HEK293 (cell line): Measurements from ENCODE around the gene UCP2.
A peak's percentile ranks its signal among the peaks of the same experiment; 100 is the strongest.

Experiments used
- CTCF ChIA-PET: fragments of 350-600 bp; formaldehyde crosslinking; extraction: SDS; loops from one replicate; lab custom pipeline; 2021; ENCODE audit warnings: antibody characterized with exemption; lab: Yijun Ruan, JAX
- POLR2A ChIA-PET: fragments of 300-600 bp; formaldehyde crosslinking; extraction: SDS; loops from one replicate; lab custom pipeline; 2020; ENCODE audit warnings: antibody characterized with exemption, inconsistent platforms; lab: Yijun Ruan, JAX
- H3K27ac ChIP-seq: fragments of 200-500 bp; sonication (Bioruptor generic); 2 replicates; pipeline ENCODE4 v1.5.1; 2014; ENCODE audit warnings: low read depth, low read length, control low read depth, inconsistent platforms; ENCODE audit errors: extremely low read depth
- H3K36me3 ChIP-seq, 2 experiments: fragments of 200-500 bp in 1 of 2; sonication (Bioruptor generic) in 1 of 2; 1 replicate in 1 of 2; 2 replicates in 1 of 2; pipeline ENCODE4 v1.5.1; 2014 to 2017; ENCODE audit warnings: inconsistent platforms in 2 of 2, low read length in 2 of 2; ENCODE audit not compliant: control insufficient read depth in 2 of 2, insufficient read depth in 1 of 2
- H3K4me1 ChIP-seq: fragments of 200-500 bp; sonication (Bioruptor generic); 2 replicates; pipeline ENCODE4 v1.5.1; 2014; ENCODE audit warnings: mild to moderate bottlenecking, low read length, inconsistent platforms; ENCODE audit not compliant: control insufficient read depth, insufficient read depth
- H3K4me3 ChIP-seq: 2 replicates; pipeline ENCODE4 v1.5.1; 2011; ENCODE audit warnings: low read depth, mild to moderate bottlenecking, control low read depth, low read length, moderate library complexity
- H3K9me3 ChIP-seq: fragments of 200-500 bp; sonication (Bioruptor generic); 2 replicates; pipeline ENCODE4 v1.5.1; 2014; ENCODE audit warnings: low read depth, low read length, inconsistent platforms; ENCODE audit not compliant: control insufficient read depth, insufficient read depth
- EGR2 ChIP-seq: fragments of 450-650 bp; formaldehyde crosslinking; IDR thresholded peaks from 2 replicates; pipeline ENCODE4 v1.5.1; 2016; ENCODE audit warnings: low read depth, missing biosample characterization, missing genetic modification characterization
- KLF10 ChIP-seq: fragments of 450-650 bp; IDR thresholded peaks from 2 replicates; pipeline ENCODE4 v1.5.1; 2018; ENCODE audit warnings: missing biosample characterization, mild to moderate bottlenecking, missing genetic modification characterization
- MEIS1 ChIP-seq: sonication (generic); formaldehyde crosslinking; IDR thresholded peaks from 2 replicates; pipeline ENCODE4 v1.8.1; 2022; ENCODE audit warnings: missing genetic modification reagents, mild to moderate bottlenecking, borderline replicate concordance
- SCRT1 ChIP-seq: fragments of 450-650 bp; formaldehyde crosslinking; IDR thresholded peaks from 2 replicates; pipeline ENCODE4 v1.5.1; 2016; ENCODE audit warnings: missing biosample characterization, missing genetic modification characterization, borderline replicate concordance
- WT1 ChIP-seq: fragments of 450-650 bp; formaldehyde crosslinking; IDR thresholded peaks from 2 replicates; pipeline ENCODE4 v1.5.1; 2016; ENCODE audit warnings: missing biosample characterization, missing genetic modification characterization
- ZBTB1 ChIP-seq: fragments of 450-650 bp; formaldehyde crosslinking; IDR thresholded peaks from 2 replicates; pipeline ENCODE4 v1.5.1; 2016; ENCODE audit warnings: missing biosample characterization, missing genetic modification characterization
- ZIC2 ChIP-seq: fragments of 450-650 bp; formaldehyde crosslinking; IDR thresholded peaks from 2 replicates; pipeline ENCODE4 v1.5.1; 2016; ENCODE audit warnings: missing biosample characterization, missing genetic modification characterization
- ZNF121 ChIP-seq: fragments of 450-650 bp; formaldehyde crosslinking; IDR thresholded peaks from 2 replicates; pipeline ENCODE4 v1.5.1; 2016; ENCODE audit warnings: missing biosample characterization, missing genetic modification characterization
- ZNF184 ChIP-seq: fragments of 450-650 bp; IDR thresholded peaks from 2 replicates; pipeline ENCODE4 v1.5.1; 2018; ENCODE audit warnings: missing biosample characterization, mild to moderate bottlenecking, missing genetic modification characterization
- ZNF2 ChIP-seq: fragments of 450-650 bp; formaldehyde crosslinking; IDR thresholded peaks from 2 replicates; pipeline ENCODE4 v1.5.1; 2016; ENCODE audit warnings: missing biosample characterization, missing genetic modification characterization
- ZNF202 ChIP-seq: fragments of 450-650 bp; formaldehyde crosslinking; IDR thresholded peaks from 2 replicates; pipeline ENCODE4 v1.5.1; 2016; ENCODE audit warnings: missing biosample characterization, missing genetic modification characterization, borderline replicate concordance
- ZNF311 ChIP-seq: fragments of 450-650 bp; formaldehyde crosslinking; IDR thresholded peaks from 2 replicates; pipeline ENCODE4 v1.5.1; 2017; ENCODE audit warnings: missing biosample characterization, missing genetic modification characterization, borderline replicate concordance
- ZNF354C ChIP-seq: fragments of 450-650 bp; formaldehyde crosslinking; IDR thresholded peaks from 2 replicates; pipeline ENCODE4 v1.5.1; 2016; ENCODE audit warnings: missing biosample characterization, missing genetic modification characterization, low read depth, borderline replicate concordance
- ZNF391 ChIP-seq: fragments of 450-650 bp; formaldehyde crosslinking; IDR thresholded peaks from 2 replicates; pipeline ENCODE4 v1.5.1; 2016; ENCODE audit warnings: low read depth, missing biosample characterization, missing genetic modification characterization, borderline replicate concordance
- ZNF626 ChIP-seq: fragments of 450-650 bp; sonication (Bioruptor Pico); formaldehyde crosslinking; IDR thresholded peaks from 2 replicates; pipeline ENCODE4 v1.5.1; 2018; ENCODE audit warnings: missing biosample characterization, missing genetic modification characterization, inconsistent platforms
- ZNF701 ChIP-seq: fragments of 450-650 bp; formaldehyde crosslinking; IDR thresholded peaks from 2 replicates; pipeline ENCODE4 v1.5.1; 2016; ENCODE audit warnings: missing biosample characterization, missing genetic modification characterization
- ZNF785 ChIP-seq: fragments of 450-650 bp; formaldehyde crosslinking; IDR thresholded peaks from 2 replicates; pipeline ENCODE4 v1.5.1; 2016; ENCODE audit warnings: missing biosample characterization, missing genetic modification characterization
- TF ChIP-seq, protein P1 (sequence below): fragments of 450-650 bp; formaldehyde crosslinking; IDR thresholded peaks from 2 replicates; pipeline ENCODE4 v1.5.1; 2016; ENCODE audit warnings: missing biosample characterization, missing genetic modification characterization, borderline replicate concordance
- TF ChIP-seq, protein P2 (sequence below): fragments of 450-650 bp; formaldehyde crosslinking; IDR thresholded peaks from 2 replicates; pipeline ENCODE4 v1.5.1; 2016; ENCODE audit warnings: missing biosample characterization, missing genetic modification characterization
- TF ChIP-seq, protein P3 (sequence below): fragments of 450-650 bp; formaldehyde crosslinking; IDR thresholded peaks from 2 replicates; pipeline ENCODE4 v1.5.1; 2016; ENCODE audit warnings: missing biosample characterization, missing genetic modification characterization
- TF ChIP-seq, protein P4 (sequence below): fragments of 450-650 bp; IDR thresholded peaks from 2 replicates; pipeline ENCODE4 v1.5.1; 2018; ENCODE audit warnings: missing biosample characterization, missing genetic modification characterization

UCP2 gene

DNA sequence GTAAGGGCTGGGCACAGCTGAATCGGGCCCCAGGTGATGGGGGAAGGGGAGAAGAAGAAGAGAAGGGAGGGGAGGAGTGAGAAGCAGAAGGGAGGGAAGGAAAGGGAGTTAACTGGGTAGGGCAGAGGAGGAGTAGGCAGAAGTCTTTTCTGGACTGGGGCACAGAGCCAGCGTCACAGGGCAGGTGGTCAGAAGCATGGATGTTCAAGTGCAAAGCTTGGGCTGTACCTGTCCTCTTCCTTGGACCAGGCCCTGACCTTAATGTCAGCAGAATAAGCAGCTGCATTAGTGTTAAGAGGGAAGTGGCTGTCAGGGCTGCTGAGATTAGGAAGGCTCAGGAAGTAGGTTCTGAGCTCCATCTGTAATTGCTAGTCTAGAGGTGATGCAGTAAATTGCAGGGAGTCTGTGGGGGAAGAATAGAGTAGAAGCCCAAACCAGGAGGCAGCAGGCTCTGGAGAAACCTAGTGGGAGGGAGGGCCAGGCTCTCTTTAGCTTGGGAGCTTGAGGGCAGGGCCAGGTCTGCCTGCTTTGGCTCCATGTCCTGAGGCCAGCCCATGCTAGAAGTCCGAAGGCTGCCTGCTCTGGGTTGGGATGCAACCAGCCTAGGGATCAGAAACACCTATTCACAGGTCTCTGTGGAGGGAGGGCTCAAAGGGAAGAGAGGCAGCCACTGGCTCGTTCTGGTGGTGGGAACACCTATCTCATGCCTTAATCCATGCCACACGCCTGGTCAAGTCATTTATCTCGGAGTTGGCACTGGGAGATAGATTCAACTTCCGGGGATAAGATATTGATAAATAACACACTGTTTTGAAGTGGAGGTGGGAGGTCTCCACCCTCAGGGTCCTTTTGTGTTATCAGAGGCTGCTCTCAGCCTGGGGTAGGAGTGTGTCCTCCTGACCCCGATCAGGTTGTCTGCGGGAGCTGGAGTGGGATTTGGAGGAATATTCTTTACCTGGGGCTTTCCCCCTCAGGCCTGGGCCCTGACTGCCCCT, 28.0 kb upstream of the UCP2 start:
- peaks cover 0 to 17% of the 10 kb centered on the region in 2 experiments; a peak in 1 of 3 replicates for H3K36me3 ChIP-seq
- ChIA-PET CTCF (interaction anchor here (0.7 kb wide), 1 partner anchor 53 kb away, joined by 3 read pairs; no protein-coding TSS in a partner anchor), POLR2A (no interaction called here)
- no peak overlapping the region for H3K27ac ChIP-seq
- H3K4me1 ChIP-seq = no peaks in the 10 kb centered on the region
- H3K9me3 ChIP-seq = no peaks in the 10 kb centered on the region
- TF ChIP-seq WT1 (tag by site-specific recombination) (peak; percentile 61; the same call in 1 of the 2 replicates), EGR2 (tag by site-specific recombination) (no peak)
- TF ChIP-seq, all 188 proteins: peak for 1
- no peak overlapping the region for H3K4me3 ChIP-seq

DNA sequence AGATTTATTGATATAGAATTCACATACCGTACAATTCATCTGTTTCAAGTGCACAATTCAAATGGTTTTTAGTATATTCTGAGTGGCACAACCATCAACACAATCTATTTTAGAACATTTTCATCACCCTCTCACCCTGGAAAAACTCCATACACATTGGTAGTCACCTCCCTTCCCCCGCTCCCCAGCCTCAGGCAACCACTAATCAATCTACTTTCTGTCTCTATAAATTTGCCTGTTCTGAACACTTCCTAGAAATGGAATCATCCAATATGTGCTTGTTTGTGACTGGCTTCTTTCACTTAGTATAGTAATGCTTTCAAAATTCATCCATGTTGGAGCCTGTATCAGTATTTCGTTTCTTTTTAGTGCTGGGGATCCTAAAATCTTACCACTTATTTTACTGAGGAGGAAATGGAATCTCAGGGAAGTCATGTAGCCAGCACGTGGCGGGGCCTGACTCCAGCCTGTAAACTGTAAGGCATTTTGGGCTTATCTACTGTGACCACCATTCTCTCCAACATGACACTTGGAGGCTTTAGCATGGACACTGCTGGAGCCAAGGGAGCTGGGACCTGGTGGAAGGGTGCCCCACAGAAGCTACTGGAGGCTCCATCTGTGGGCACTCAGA, 27.1 kb upstream of the UCP2 start:
- POLR2A ChIA-PET = no interaction called here
- H3K4me1 ChIP-seq = no peaks in the 10 kb centered on the region
- H3K4me3 ChIP-seq = no peak overlapping the region
- no peaks in the 10 kb centered on the region for H3K9me3 ChIP-seq
- CTCF ChIA-PET = interaction anchor here (0.6 to 0.7 kb wide), 2 partner anchors 46 to 52 kb away, joined by 3 read pairs; no protein-coding TSS in a partner anchor
- TF ChIP-seq, protein P1, sequence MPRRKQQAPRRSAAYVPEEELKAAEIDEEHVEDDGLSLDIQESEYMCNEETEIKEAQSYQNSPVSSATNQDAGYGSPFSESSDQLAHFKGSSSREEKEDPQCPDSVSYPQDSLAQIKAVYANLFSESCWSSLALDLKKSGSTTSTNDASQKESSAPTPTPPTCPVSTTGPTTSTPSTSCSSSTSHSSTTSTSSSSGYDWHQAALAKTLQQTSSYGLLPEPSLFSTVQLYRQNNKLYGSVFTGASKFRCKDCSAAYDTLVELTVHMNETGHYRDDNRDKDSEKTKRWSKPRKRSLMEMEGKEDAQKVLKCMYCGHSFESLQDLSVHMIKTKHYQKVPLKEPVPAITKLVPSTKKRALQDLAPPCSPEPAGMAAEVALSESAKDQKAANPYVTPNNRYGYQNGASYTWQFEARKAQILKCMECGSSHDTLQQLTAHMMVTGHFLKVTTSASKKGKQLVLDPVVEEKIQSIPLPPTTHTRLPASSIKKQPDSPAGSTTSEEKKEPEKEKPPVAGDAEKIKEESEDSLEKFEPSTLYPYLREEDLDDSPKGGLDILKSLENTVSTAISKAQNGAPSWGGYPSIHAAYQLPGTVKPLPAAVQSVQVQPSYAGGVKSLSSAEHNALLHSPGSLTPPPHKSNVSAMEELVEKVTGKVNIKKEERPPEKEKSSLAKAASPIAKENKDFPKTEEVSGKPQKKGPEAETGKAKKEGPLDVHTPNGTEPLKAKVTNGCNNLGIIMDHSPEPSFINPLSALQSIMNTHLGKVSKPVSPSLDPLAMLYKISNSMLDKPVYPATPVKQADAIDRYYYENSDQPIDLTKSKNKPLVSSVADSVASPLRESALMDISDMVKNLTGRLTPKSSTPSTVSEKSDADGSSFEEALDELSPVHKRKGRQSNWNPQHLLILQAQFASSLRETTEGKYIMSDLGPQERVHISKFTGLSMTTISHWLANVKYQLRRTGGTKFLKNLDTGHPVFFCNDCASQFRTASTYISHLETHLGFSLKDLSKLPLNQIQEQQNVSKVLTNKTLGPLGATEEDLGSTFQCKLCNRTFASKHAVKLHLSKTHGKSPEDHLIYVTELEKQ (tag by site-specific recombination) = no peak
- TF ChIP-seq ZNF785 (tag by site-specific recombination) = no peak
- TF ChIP-seq ZBTB1 (tag by site-specific recombination) = no peak
- no peak for TF ChIP-seq ZNF202
- TF ChIP-seq ZNF184 (tag by site-specific recombination) = no peak
- TF ChIP-seq ZNF626 (tag by site-specific recombination) = no peak
- TF ChIP-seq, protein P2, sequence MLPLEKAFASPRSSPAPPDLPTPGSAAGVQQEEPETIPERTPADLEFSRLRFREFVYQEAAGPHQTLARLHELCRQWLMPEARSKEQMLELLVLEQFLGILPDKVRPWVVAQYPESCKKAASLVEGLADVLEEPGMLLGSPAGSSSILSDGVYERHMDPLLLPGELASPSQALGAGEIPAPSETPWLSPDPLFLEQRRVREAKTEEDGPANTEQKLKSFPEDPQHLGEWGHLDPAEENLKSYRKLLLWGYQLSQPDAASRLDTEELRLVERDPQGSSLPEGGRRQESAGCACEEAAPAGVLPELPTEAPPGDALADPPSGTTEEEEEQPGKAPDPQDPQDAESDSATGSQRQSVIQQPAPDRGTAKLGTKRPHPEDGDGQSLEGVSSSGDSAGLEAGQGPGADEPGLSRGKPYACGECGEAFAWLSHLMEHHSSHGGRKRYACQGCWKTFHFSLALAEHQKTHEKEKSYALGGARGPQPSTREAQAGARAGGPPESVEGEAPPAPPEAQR (tag by site-specific recombination) = no peak
- TF ChIP-seq ZNF121 = no peak
- peaks cover 0 to 21% of the 10 kb centered on the region in 2 experiments; a peak in 1 of 3 replicates for H3K36me3 ChIP-seq
- H3K27ac ChIP-seq = no peak overlapping the region

DNA sequence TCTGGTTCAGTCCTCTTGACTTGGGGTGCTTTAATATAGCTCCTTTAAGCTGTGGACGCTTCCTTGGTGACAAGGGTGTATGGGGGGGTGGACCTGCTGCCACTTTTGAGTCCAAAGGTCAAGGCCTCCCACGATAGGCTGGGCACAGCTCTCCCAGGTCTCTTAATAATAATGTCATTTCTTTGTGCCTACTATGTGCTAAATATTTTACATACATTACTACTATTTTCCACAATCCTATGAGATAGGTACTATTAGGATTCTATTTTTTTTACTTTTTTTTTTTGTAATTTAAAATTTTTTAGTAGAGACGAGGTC, 26.5 kb upstream of the UCP2 start:
- no peak overlapping the region for H3K27ac ChIP-seq
- POLR2A ChIA-PET = no interaction called here
- peaks cover 0 to 21% of the 10 kb centered on the region in 2 experiments; a peak in 1 of 3 replicates for H3K36me3 ChIP-seq
- no peak overlapping the region for H3K4me3 ChIP-seq
- no peaks in the 10 kb centered on the region for H3K4me1 ChIP-seq
- CTCF ChIA-PET = interaction anchor here (0.6 kb wide), 1 partner anchor 45 kb away, joined by 3 read pairs; no protein-coding TSS in a partner anchor
- H3K9me3 ChIP-seq = no peaks in the 10 kb centered on the region
- no peak for TF ChIP-seq MEIS1 (CRISPR knock-in tag)
- no peak for TF ChIP-seq ZNF391 (tag by site-specific recombination)
- no peak for TF ChIP-seq SCRT1 (tag by site-specific recombination)
- no peak for TF ChIP-seq ZIC2 (tag by site-specific recombination)
- no peak for TF ChIP-seq ZNF354C
- no peak for TF ChIP-seq ZNF701
- TF ChIP-seq ZNF2 (tag by site-specific recombination) = no peak
- TF ChIP-seq, protein P3, sequence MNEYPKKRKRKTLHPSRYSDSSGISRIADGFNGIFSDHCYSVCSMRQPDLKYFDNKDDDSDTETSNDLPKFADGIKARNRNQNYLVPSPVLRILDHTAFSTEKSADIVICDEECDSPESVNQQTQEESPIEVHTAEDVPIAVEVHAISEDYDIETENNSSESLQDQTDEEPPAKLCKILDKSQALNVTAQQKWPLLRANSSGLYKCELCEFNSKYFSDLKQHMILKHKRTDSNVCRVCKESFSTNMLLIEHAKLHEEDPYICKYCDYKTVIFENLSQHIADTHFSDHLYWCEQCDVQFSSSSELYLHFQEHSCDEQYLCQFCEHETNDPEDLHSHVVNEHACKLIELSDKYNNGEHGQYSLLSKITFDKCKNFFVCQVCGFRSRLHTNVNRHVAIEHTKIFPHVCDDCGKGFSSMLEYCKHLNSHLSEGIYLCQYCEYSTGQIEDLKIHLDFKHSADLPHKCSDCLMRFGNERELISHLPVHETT (tag by site-specific recombination) = no peak
- TF ChIP-seq, protein P4, sequence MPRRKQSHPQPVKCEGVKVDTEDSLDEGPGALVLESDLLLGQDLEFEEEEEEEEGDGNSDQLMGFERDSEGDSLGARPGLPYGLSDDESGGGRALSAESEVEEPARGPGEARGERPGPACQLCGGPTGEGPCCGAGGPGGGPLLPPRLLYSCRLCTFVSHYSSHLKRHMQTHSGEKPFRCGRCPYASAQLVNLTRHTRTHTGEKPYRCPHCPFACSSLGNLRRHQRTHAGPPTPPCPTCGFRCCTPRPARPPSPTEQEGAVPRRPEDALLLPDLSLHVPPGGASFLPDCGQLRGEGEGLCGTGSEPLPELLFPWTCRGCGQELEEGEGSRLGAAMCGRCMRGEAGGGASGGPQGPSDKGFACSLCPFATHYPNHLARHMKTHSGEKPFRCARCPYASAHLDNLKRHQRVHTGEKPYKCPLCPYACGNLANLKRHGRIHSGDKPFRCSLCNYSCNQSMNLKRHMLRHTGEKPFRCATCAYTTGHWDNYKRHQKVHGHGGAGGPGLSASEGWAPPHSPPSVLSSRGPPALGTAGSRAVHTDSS (tag by site-specific recombination) = no peak
- no peak for TF ChIP-seq ZNF311 (tag by site-specific recombination)
- no peak for TF ChIP-seq KLF10 (tag by site-specific recombination)
